GM21515 (cell line): ENCODE measurements around the gene WNK3.

ENCODE experiments used
- ATAC-seq: cut with Tn5 transposase; IDR thresholded peaks from one replicate; pipeline ENCODE4 v1.9.1; 2021; ENCODE audit not compliant: unreplicated experiment

The WNK3 gene

DNA sequence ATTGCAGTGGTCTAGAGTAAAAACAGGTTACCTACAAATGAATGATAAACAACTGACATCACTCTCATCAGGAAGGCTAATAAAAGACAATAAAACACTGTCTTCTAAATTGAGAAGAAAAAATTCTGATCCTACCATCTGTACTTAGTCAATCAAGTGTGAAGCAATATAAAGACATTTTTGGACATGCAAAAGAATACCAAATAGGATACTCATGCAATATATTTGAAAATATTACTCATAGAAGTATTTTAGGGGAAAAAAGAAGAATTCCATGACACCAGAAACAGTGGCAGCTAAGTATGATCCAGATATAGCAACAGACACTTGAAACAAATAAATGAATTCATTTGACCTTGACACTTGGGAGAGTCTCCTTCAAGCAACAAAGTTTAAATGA, 111.0 kb downstream of the WNK3 start:
- no peak for ATAC-seq

DNA sequence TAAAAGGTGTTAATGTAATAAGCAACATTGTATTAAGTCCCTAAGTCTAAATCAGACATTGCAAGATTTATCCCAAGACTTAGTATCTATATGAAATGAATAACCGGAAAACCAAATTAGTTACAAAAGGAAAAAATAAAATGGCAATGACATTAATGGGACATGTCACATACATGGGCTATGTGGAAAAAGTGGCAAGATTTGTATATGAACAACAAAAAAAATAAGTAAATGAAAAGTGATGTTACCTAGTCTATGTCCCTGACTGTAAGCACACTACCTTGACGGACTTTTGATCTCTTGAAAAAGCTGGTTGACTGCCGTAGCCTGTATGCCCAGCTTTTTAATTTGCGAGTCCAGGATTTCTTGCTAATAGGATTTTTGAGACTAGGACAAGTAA, 119.3 kb downstream of the WNK3 start:
- no peak for ATAC-seq

DNA sequence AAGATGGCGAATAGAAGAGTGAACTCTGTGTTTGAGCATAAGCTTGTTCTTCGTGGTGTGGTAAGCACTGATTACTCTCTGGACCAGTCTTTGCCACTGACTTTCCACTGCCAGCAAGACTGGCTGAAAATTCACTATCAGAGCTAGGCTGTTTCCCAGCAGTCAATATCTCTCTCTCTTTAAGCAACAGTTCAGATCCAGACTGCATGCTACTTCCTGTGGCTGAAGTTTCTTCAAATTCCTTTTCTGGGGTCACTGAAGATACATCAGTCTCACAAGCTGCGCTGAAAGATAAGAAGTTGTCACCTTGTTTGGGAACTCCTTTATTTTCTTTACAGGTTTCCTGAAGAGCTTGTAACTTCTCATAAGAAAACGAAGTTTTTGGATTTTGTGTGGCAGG, 120.8 kb downstream of the WNK3 start:
- ATAC-seq: no peak

DNA sequence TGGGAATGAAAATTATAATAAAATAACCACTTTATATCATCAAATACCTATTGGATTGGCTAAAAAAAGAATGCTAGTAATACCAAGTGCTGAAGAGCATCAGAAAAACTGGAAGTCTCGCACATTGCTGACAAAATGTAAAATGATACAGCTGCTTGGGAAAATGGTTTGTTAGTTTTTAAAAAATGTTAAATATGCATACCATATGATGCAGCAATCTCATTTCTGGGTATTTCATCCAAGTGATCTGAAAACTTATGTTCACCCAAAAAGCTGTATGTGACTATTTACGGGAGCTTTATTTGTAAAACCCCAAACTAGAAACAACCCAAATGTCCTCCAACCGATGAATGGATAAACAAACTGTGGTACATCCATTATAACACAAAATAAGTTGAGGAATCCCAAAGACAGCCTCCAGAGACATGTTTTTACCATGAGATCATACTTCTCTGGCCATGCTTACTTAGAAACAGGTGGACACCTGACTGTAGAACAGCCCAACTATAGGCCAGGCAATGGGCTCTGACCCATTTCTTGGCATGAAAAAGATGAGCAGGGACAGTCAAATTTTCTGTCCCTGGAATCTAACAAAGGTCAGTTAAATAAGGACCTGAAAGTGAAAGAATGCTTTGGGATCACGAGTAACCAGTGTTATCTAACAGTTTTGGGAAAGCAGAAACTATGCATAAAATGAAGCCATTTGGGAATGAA, 127.3 kb downstream of the WNK3 start:
- no peak for ATAC-seq

DNA sequence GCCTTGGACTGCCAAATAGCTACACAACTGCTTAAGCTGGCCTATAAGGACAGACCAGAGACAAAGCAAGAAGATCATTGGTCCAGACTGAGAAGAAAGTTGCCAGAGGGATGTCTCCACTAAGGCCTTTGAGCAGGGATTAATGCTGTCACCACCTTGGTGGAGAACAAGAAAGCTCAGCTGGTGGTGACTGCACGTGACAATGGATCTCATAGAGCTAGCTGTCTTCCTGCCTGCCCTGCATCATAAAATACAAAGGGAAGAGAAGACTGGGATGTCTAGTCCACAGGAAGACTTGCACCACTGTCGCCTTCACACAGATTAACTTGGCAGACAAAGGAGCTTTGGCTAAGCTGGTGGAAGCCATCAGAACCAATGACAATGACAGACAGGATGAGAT, 134.3 kb downstream of the WNK3 start:
- no peak for ATAC-seq

DNA sequence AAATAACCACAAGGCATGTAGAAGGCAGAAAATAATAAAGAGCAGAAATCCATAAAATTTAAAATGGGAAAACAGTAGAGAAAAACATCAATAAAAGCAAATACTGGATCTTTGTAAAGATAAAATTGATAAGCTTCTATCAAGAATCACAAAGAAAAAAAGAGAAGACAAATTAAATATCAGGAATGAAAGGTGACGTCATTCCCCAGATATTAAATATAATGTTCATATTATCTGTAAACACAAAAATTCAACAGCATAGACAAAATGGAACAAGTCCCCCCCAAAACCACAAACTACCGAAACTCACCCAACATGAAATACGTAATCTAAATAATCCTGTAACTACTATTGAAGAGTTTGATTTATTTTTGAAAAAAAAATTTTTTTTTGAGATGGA, 144.2 kb downstream of the WNK3 start:
- no peak for ATAC-seq

DNA sequence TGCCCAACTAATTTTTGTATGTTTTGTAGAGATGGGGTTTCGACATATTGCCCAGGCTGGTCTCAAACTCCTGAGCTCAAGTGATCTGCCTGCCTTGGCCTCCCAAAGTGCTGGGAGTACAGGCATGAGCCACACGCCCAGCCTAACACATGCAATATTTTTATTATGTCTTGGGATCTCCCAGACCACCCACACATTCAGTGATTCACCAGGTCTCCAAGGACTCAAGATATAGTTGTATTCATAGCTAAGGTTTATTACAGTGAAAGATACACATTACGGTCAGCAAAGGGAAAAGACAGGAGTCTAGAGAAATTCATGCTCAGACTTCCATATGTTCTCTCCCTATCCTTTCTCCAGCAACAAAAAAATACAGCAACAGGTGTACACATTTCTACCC, 149.3 kb downstream of the WNK3 start:
- no peak for ATAC-seq

DNA sequence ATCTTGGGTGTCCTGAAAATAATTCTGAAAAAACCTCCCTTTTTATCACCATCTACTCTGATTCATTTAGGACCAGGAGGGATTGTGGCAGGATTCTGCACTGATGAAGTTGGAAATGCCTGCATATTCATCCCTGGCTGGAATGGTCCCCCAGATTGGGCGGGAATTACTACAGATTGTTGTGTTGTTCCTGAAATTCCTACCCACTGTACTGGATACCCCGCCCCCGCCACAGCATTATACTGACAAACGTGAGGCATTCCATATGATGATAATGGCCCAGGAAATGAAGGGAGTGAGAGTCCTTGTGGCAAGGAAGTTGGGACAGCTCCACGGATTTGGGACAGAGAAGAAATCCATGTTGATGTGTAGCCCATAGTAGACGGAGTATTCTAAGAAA, 159.6 kb downstream of the WNK3 start:
- no peak for ATAC-seq

DNA sequence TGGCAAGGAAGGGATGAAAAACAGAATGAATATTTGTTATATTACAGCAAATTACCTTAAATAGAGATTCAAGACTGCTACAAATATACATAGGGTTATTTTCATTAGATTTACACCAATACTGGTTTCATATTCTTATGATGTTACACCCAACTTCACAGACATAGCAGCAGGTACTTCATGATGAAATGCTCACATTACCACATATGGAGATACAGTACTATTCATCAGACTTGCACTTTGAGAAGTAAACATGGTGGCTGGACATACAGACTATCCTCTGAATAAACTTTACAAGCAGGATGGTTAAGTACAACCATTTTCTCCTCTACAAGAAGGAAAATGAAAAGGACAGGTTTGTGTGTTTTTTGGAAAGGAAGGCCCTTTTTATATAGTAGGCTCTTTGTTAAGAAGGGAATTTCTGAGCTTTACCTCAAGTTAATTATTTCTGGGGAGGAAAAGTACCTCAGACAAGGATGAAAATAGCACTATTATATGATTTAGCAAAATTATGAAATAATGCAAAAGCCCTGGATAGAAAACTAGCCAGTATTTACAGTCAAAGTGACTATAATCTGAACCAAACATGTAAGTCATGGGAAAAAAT, 162.8 kb downstream of the WNK3 start:
- no peak for ATAC-seq

DNA sequence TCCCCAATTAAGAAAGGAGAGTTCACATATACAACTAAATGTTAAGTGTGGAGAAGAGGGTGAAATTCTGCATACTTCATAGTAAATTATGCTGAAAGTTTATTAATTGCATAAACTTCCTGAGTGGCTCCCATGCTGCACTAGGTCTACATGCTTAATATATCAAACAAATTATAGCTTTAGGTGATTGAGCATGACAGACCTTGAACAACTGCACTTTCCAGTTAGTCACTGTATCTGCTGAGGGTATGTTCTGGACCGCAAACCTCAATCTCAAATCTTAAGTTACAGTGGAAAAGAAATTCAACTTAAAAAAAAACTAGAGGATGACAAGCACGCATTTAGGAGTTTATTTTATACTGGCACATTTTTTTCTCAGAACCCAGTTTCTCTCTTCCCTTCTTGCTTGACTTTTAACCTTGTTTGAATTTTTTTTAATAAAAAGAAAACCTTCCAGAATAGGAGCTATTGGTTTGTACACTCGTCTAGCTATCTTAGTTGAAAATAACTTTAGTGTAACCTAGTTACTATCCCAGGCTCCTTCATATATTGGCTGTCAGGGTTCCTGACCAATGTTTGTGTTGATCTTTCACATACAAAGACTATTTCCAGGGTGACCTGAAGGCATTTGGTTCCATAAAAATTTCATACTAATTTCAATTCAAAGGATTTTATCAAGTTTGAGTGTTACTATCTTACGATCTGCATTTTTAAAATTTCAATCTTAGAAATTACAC, 164.6 kb downstream of the WNK3 start:
- no peak for ATAC-seq

DNA sequence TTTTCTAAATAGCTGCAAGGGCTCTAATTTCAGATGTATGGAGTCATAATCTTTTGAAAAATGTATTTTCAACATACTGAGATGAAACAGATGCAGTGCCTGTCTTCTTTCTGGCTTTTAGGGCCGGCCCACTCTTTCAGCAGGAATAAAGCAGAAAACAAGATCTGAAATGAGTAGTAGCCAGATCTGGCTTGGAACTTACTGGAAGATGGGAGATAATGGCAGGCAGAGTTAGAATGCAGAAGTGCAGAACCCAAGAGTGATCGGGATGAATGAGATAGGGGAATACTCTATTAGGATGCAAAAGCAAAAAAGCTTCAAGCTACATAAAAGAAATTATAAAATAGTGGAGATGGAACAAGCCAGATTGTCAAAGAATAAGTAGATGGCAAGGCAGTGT, 173.4 kb downstream of the WNK3 start:
- no peak for ATAC-seq

DNA sequence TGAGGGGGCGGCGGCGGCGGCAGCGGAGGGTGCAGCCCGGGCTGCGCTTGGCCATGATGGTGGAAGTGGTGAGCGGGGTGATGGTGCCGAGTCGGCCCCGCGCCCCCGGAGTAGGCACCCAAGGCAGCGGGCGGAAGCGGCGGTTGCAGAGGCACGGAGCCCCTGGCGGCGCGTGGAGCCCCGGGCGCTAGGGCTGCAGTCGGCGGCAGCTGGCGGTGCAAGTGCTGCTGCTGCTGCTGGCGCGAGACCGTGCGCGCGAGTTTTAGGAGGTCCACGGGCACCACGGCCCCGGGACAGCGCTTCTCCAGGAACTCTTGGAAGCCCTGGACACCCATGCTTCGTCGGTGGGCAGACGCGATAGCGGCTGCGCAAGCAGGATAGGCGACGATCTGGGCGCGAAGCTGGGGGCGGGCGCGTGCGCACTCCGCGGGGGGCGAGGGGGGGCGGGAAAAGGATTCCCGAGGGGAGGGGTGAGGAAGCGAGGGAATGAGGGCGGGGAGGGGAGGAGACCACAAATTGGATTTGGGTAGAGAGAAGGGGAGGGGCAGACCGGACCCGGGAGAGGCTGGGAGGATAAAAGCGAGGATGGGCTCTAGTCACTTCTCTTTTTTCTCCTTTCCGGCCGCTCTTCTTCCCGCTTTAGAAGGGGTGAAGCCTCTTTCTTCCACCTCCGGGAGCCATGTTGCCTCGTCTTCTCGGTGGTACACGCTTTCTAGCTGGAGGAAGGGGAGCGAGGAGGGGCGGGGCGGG, 174.8 kb downstream of the WNK3 start, which contains the start of gene FAM120C:
Gene FAM120C (minus strand): TSS at position 391 of the 750 bp plus-strand sequence. CDS start 56 bp downstream, at position 335.
- peak; percentile 38 for ATAC-seq

DNA sequence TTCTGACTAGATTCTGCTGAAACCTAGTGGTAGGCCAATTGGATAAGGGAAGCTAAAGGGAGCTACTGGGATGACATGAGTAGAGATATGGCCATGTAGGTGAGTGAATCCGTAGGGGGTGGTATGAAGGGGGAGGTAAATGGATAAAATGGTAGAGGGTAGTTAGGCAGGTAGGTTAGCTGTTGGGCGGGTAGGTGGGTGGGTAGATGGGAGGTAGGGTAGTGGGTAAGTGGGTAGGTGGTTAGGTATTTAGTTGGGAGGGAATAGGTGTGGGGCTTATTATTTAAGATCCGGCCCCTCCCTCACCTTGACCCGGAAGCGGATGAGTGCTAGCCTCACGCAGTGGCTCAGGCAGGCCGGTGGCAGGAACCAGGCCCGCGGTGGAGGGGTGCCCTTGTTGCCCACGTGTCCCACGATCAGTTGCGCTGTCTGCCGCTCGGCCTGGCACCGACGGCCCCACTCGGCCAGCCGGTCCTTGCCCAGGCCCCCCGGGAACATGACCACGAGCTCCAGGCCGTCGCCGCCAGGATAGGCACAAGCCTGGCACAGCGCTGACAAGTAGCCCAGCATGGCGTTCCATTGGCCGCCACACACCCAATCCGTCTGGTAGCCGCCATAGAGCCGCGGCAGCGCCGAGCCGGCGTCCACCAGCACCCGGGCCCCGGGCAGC, 175.5 kb downstream of the WNK3 start:
- peak; percentile 60 for ATAC-seq

DNA sequence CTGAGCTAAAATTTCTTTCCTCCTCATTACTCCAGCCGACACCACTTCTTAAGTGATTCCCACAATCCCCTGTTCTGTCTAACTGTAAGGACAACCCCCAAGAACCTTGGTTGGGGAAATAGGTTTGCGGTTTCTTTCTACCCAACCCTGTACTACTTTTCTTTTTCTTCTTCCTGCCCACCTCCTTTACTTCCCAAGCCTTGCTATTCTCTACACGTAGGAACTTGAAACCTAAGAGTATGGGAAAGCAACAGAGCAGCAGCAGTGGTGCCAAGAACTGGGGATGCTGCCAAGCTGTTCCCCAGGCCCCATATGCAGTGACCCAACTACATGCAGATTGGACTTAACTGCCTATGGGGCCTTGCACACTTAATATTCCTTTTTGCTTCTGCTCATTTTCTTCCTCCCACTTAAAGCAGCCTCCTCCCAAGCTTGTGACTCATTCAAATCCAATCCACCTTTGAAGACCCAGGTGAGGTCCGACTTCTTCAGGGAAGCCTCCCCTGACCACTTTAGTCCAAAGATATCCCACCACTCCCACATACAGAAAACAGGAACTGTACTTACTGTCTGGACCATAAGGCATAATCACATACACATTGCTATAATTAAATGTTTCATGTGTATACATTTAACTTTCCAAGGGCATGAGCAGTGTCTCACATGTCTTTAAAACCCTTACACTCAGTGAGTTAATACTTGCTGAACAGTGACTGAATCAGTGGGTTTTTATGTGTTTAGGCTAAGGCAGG, 176.5 kb downstream of the WNK3 start:
- no peak for ATAC-seq

DNA sequence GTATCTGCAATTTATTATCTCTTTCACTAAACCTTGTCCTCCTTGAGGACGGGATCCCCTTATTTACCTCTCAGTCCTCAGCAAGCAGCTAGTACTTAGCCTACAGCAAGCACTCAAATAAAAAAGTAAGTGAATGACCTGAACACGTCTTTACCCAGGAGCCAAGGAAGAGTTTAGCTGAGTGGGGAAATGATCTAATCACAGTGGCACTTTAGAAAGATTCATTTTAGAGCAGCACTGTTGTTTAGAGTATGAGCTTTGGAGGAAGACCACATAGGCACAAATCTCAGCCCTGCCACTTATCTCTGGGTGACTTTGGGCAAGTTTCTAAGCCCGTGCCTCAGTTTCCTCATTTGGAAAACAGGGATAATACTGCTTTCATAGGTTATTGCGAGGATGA, 177.4 kb downstream of the WNK3 start:
- ATAC-seq: no peak

DNA sequence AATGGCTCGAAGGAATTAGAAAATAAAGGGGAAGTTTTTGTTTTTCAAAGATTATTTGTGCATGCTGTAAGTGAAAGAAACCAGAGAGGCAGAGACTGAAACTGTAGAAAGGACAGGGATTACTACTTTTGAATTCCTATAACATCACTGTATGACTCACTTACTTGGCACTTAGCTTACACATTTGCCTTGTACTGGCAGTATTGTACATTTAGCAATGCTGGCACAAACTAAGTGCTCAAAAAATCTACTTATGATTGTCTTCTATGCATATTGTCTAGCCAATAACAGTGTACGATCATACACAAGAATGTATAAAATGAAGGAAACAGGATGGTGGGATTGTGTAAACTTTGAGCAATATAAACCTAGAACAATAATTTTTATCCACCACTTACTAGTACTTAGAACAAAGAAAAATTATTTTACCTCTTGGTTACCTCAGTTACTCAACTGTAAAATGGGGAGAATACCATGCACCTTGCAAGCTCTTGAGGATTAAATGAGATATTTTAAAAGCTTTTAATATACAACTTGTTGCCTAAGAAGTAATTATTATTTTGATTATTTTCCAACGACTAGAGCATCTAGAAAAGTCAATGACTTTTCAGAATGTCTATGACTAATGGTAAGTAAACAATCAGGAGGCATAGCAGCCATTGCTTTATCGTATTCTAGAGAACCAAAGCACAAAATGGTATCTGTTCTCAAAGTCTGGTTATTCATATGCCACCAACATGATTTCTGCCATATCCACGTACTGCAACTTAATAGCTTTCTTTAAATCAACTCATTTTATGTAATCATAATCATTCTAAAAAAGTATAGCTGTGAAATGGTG, 179.5 kb downstream of the WNK3 start:
- no peak for ATAC-seq

DNA sequence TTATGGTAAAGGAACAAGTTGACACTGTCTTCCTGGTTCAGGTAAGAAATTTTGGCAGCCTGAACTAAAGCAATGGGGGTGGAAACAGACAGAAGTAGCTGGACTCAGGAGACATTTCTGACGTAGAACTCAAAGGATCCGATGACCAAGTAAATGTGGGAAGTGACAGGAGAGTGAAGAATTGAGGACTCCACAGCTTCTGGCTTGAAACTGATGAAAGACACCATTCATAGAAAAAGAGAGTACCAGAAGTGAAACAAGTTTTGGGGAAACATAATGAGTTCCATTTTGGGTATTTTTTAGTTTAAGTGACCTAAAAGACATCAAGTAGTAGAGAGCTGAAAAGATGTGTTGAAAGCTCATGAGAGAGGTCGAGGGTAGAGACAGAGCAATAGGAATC, 180.5 kb downstream of the WNK3 start:
- ATAC-seq: no peak

DNA sequence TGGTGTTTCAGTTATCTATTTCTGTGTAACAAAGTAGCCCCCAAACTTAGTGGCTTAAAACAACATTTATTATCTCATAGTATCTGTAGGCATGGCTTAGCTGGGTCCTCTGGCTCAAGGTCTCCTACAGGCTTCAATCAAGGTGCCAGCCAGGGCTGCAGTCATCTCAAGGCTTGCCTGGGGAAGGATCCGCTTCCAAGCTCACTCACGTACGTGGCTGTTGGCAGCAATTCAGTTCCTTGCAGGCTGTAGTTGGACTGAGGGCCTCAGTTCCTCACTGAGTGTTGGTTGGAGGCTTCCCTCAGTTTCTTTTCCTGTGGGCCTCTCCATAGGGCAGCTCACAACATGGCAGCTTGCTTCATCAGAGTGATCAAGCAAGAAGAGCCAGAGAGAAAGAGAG, 184.1 kb downstream of the WNK3 start:
- no peak for ATAC-seq

DNA sequence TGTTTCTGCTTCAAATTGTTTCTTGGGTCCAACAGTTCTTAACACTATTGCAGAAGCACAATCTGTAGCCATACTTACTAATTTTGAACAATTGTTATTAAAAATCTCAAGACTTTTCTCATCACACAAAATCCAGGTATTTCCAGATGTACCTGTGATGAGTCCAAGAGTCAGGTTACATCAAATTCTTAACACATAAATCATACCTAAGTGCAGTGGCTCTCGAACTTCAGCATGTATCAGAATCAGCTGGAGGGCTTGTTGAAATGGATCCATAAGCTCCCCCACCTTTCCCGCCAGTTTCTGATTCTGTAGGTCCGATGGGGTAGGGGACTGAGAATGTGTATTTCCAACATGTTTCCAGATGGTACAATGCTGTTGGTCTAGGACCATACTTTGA, 185.4 kb downstream of the WNK3 start:
- ATAC-seq: no peak
